Coronary artery (tissue), 2 donors: ENCODE data around the gene RPH3AL.

Source experiments
- DNase-seq: peaks from one replicate; pipeline ENCODE4 v3.0.0-alpha.2; 2017; ENCODE audit warnings: low spot score
- H3K27ac ChIP-seq, 2 donors: fragments of 200-600 bp; sonication (generic); one replicate each; pipeline ENCODE4 v1.5.1; 2016 to 2019
- H3K4me3 ChIP-seq: fragments of 200-600 bp; sonication (generic); 2 replicates; pipeline ENCODE4 v1.5.1; 2016; ENCODE audit warnings: mild to moderate bottlenecking, moderate library complexity
- TF ChIP-seq, protein P1 (sequence below): fragments of 200-600 bp; sonication (generic); IDR thresholded peaks from one replicate; pipeline ENCODE4 v1.5.1; 2019; ENCODE audit warnings: antibody characterized with exemption

The RPH3AL gene

DNA sequence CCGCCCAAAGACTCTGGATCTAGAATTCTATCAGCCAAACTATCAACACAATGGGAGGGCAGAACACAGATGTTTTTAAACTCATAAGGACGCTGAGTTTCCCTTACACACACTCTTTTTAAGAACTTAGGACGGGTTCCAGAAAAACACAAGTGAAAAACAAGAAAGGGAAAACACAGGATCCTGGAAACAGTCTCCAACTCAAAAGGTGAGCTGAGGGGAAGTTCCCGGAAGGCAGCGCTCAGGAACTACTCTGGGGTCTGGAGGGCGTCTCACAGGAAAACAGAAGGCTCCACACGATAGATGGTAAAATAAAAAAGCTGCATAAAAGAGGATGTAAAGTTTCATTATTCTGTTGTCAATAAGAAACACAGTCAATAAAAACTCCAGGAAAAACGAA is 91.0 kb downstream of the RPH3AL start:
- no peak overlapping the region for H3K4me3 ChIP-seq
- no peak overlapping the region for H3K27ac ChIP-seq
- TF ChIP-seq, protein P1, sequence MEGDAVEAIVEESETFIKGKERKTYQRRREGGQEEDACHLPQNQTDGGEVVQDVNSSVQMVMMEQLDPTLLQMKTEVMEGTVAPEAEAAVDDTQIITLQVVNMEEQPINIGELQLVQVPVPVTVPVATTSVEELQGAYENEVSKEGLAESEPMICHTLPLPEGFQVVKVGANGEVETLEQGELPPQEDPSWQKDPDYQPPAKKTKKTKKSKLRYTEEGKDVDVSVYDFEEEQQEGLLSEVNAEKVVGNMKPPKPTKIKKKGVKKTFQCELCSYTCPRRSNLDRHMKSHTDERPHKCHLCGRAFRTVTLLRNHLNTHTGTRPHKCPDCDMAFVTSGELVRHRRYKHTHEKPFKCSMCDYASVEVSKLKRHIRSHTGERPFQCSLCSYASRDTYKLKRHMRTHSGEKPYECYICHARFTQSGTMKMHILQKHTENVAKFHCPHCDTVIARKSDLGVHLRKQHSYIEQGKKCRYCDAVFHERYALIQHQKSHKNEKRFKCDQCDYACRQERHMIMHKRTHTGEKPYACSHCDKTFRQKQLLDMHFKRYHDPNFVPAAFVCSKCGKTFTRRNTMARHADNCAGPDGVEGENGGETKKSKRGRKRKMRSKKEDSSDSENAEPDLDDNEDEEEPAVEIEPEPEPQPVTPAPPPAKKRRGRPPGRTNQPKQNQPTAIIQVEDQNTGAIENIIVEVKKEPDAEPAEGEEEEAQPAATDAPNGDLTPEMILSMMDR, result no peak

DNA sequence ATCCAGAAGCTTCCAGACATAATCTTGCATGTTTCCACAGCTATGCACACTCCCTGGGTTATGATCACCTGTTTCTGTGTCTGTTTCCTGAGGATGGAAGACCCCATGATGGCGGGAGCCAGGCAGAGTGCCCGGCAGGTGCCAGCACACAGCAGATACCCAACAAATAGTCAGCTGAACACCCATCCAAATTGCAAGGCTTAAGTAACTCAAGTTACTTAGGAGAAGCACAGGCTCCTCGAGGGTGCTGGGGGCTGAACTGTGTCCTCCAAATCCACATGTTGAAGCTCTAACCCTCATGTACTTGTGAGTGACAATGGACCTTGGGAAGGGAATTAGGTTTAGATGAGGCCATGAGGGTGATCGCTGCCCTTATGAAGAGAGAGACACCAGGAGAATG is 91.7 kb downstream of the RPH3AL start:
- H3K4me3 ChIP-seq, result no peak overlapping the region
- TF ChIP-seq, protein P1, result no peak
- DNase-seq, result no peak
- no peak overlapping the region for H3K27ac ChIP-seq

More for the DNA sequence above, 91.0 kb downstream of the RPH3AL start:
- DNase-seq, result no peak

GRCh38 chr17:260031-260791 is 92.4 kb downstream of the RPH3AL start:
- no peak for DNase-seq
- TF ChIP-seq, protein P1, result no peak
- Histone ChIP-seq H3K27ac (peak overlapping the region in 1 of 2 donors; percentile 11), H3K4me3 (no peak overlapping the region)

DNA sequence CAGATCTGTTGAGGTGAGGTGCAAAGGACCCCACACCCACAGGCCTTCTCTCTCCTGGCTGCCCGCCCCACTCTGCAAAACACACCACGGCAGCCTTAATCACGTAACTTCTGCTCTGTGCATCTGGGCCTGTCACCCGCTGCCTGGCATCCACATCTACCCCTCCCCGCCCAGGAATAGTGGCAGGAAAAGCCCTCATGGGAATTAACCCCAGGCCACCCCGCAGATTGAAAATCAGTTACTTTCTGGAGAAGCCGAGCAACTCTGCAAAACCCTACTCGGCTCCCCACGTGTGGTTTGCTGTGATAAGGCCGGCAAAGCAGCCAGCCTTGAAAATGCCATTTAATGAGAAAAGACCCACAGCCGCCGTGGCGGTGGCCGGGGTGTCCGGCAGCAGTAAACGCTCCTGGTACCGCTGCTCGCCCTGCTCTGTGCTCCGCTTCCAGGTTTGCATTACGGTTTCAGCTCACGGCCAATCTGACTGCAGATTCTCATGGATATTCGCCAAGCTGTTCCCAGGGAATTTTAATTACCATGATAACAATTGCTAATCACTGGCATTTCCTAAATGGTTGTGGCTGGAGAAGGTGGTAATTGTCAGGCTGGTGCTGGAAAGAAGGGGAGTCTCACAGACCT is 93.1 kb downstream of the RPH3AL start:
- TF ChIP-seq, protein P1, result no peak
- Histone ChIP-seq H3K27ac (no peak overlapping the region), H3K4me3 (no peak overlapping the region)
- no peak for DNase-seq

GRCh38 chr17:258906-259305 is 93.7 kb downstream of the RPH3AL start:
- Histone ChIP-seq H3K4me3 (no peak overlapping the region), H3K27ac (no peak overlapping the region)
- no peak for DNase-seq
- TF ChIP-seq, protein P1, result no peak

DNA sequence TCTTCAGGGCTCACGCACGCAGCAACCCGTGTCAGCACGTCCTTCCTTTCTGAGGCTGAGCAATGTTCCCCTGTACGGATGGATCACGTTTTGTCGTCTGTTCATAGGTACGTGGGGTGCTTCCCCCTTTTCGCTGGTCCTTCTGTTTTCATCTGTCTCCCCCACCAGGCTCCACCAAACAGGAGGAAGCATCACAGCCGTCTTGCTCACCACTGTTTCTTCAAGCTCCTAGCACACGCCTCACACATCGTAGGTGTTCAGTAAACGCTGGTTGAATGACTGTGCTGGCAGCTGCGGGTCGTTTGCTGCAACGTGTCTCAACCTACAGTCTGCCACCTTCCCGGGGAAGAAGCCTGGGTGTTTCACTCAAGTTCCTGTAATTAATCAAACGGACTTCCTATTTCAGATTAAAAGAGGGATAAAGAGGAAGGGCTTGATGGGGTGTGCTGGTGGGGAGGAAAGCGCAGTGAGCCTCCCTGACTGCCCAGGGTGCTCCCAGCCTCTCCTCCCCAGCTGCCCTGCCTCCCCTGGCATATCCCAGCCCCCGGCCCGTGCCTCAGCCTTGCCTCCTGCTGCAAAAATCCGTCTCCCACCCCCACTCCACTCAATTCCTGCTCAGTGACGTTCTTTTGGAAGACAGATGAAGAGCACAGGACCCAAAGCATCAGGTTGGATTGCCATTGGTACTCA is 94.4 kb downstream of the RPH3AL start:
- DNase-seq, result no peak
- TF ChIP-seq, protein P1, result no peak
- no peak overlapping the region for H3K27ac ChIP-seq
- H3K4me3 ChIP-seq, result no peak overlapping the region
